HepG2 (cell line): ENCODE results near the gene FOSB. TPM values are rescaled to one million over a fixed set of nuclear protein-coding genes. Genes with fewer than 3 reads are reported as not detected.

Experiments
- CCAR2 ChIP-seq: fragments of 200-400 bp; formaldehyde crosslinking; optimal IDR thresholded peaks from 2 replicates; pipeline ENCODE3; 2018; ENCODE audit warnings: low read depth, mild to moderate bottlenecking, low read length, moderate library complexity
- HNRNPK ChIP-seq: fragments of 200-400 bp; formaldehyde crosslinking; IDR thresholded peaks from 2 replicates; pipeline ENCODE4 v1.6.1; 2018; ENCODE audit warnings: low read length, low read depth, moderate library complexity, mild to moderate bottlenecking; ENCODE audit not compliant: poor library complexity, severe bottlenecking
- NFKB2 ChIP-seq: sonication (generic); formaldehyde crosslinking; IDR thresholded peaks from 2 replicates; pipeline ENCODE4 v1.4.0; 2020; ENCODE audit warnings: missing genetic modification reagents, borderline replicate concordance
- RFX1 ChIP-seq: fragments of 450-650 bp; IDR thresholded peaks from 2 replicates; pipeline ENCODE4 v1.6.1; 2017
- SOX6 ChIP-seq, 2 experiments: fragments of 450-650 bp in 1 of 2; sonication (generic) in 1 of 2; formaldehyde crosslinking in 1 of 2; IDR thresholded peaks; 2 replicates each; pipeline versions ENCODE4 v1.4.0 to v1.6.1; 2017 to 2020; ENCODE audit warnings: antibody characterized with exemption in 1 of 2, mild to moderate bottlenecking in 1 of 2, missing genetic modification reagents in 1 of 2
- SUZ12 ChIP-seq: fragments of 150-350 bp; IDR thresholded peaks from 2 replicates; pipeline ENCODE4 v1.6.1; 2014; ENCODE audit warnings: low read depth, low read length
- ZFY ChIP-seq: sonication (generic); formaldehyde crosslinking; IDR thresholded peaks from 2 replicates; pipeline ENCODE4 v1.4.0; 2020; ENCODE audit warnings: missing genetic modification reagents
- ZMYM3 ChIP-seq: sonication (generic); formaldehyde crosslinking; IDR thresholded peaks from 2 replicates; pipeline ENCODE4 v1.5.1; 2020; ENCODE audit warnings: mild to moderate bottlenecking, missing genetic modification reagents
- ZNF3 ChIP-seq: IDR thresholded peaks from 2 replicates; pipeline ENCODE4 v1.7.0; 2017; ENCODE audit warnings: inconsistent platforms
- ZNF879 ChIP-seq: sonication (generic); formaldehyde crosslinking; IDR thresholded peaks from 2 replicates; pipeline ENCODE4 v1.8.1; 2023; ENCODE audit warnings: missing genetic modification reagents
- polyA plus RNA-seq, 8 experiments: library from polyadenylated mRNA; depleted of rRNA in 3 of 8; stranded (reverse) in 7 of 8; unstranded in 1 of 8; fragments of >200 nt; fragmentation: Illumina TruSeq in 4 of 8; extraction: Trizol in 4 of 8; gene quantifications; 2 replicates each; pipeline versions ENCODE4 v1.2.1 to v1.2.3, GENCODE V29; 2011 to 2016; ENCODE audit warnings: low read depth in 4 of 8, missing spikeins in 1 of 8, mixed read lengths in 1 of 8; ENCODE audit not compliant: insufficient read depth in 1 of 8
- total RNA-seq, 5 experiments: library from RNA; depleted of rRNA; stranded (reverse); fragments of >200 nt; fragmentation: Illumina TruSeq; extraction: Trizol; gene quantifications; 2 replicates each; pipeline ENCODE4 v1.2.3, GENCODE V29; 2016; ENCODE audit warnings: low read depth in 1 of 5
- TF ChIP-seq, protein P1 (sequence below): sonication (generic); formaldehyde crosslinking; IDR thresholded peaks from 2 replicates; pipeline ENCODE4 v1.8.0; 2022; ENCODE audit warnings: missing genetic modification reagents, mild to moderate bottlenecking, moderate library complexity, borderline replicate concordance
- TF ChIP-seq, protein P2 (sequence below): IDR thresholded peaks from 2 replicates; pipeline ENCODE4 v1.6.1; 2018; ENCODE audit warnings: missing genetic modification reagents
- TF ChIP-seq, protein P3 (sequence below): sonication (generic); formaldehyde crosslinking; IDR thresholded peaks from 2 replicates; pipeline ENCODE4 v1.4.0; 2020; ENCODE audit warnings: missing genetic modification reagents
- TF ChIP-seq, protein P4 (sequence below): sonication (generic); formaldehyde crosslinking; IDR thresholded peaks from 2 replicates; pipeline ENCODE4 v1.5.0; 2020; ENCODE audit warnings: mild to moderate bottlenecking, missing genetic modification reagents
- TF ChIP-seq, protein P5 (sequence below): sonication (generic); formaldehyde crosslinking; IDR thresholded peaks from 2 replicates; pipeline ENCODE4 v1.4.0; 2020; ENCODE audit warnings: missing genetic modification reagents, borderline replicate concordance

Gene FOSB
- total and polyA plus RNA-seq, 2 of the 13 experiments (the other 11 are each of a cell fraction or from before 2014, with no cell fraction given), result 2.8 to 6.0 TPM

DNA sequence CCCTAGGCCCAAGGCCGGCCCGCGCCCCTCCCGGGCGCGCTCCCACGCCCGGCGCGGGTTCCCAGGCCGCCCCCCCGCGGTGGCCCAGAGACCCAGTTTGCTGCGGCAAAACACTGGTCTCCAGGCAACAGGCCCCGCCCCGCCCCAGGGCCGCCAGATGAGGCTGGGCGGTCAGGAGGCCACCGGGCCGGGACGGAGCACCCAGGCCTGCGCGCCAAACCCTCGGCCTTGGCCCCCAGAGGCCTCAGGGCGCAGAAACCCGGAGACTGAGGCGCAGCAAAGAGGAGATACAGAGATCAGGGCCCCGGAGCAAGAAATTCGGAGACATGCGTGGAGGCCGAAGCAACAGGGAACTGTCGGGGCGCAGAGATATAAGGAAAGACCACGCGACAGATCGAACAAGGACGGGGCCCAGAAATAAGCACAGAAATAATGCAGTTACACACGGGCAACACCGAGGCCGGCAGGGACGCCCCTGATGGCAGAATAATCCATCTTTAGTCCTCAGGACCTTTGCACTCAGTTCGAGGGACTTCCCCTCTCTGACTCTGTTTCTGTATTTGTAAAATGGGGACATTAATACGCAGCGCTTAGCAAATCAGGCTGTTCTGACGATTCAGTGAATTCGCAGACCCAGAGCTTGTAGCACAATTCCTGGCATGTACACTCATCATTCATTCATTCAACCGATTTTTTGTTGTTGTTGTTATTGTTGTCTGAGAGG is 23.3 kb upstream of the FOSB start (continued):
- TF ChIP-seq, protein P1, sequence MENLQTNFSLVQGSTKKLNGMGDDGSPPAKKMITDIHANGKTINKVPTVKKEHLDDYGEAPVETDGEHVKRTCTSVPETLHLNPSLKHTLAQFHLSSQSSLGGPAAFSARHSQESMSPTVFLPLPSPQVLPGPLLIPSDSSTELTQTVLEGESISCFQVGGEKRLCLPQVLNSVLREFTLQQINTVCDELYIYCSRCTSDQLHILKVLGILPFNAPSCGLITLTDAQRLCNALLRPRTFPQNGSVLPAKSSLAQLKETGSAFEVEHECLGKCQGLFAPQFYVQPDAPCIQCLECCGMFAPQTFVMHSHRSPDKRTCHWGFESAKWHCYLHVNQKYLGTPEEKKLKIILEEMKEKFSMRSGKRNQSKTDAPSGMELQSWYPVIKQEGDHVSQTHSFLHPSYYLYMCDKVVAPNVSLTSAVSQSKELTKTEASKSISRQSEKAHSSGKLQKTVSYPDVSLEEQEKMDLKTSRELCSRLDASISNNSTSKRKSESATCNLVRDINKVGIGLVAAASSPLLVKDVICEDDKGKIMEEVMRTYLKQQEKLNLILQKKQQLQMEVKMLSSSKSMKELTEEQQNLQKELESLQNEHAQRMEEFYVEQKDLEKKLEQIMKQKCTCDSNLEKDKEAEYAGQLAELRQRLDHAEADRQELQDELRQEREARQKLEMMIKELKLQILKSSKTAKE (CRISPR knock-in tag), result peak; percentile 79; the same call in 1 of the 2 replicates
- TF ChIP-seq, protein P2, sequence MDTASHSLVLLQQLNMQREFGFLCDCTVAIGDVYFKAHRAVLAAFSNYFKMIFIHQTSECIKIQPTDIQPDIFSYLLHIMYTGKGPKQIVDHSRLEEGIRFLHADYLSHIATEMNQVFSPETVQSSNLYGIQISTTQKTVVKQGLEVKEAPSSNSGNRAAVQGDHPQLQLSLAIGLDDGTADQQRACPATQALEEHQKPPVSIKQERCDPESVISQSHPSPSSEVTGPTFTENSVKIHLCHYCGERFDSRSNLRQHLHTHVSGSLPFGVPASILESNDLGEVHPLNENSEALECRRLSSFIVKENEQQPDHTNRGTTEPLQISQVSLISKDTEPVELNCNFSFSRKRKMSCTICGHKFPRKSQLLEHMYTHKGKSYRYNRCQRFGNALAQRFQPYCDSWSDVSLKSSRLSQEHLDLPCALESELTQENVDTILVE (CRISPR knock-in tag), result no peak
- TF ChIP-seq, protein P3, sequence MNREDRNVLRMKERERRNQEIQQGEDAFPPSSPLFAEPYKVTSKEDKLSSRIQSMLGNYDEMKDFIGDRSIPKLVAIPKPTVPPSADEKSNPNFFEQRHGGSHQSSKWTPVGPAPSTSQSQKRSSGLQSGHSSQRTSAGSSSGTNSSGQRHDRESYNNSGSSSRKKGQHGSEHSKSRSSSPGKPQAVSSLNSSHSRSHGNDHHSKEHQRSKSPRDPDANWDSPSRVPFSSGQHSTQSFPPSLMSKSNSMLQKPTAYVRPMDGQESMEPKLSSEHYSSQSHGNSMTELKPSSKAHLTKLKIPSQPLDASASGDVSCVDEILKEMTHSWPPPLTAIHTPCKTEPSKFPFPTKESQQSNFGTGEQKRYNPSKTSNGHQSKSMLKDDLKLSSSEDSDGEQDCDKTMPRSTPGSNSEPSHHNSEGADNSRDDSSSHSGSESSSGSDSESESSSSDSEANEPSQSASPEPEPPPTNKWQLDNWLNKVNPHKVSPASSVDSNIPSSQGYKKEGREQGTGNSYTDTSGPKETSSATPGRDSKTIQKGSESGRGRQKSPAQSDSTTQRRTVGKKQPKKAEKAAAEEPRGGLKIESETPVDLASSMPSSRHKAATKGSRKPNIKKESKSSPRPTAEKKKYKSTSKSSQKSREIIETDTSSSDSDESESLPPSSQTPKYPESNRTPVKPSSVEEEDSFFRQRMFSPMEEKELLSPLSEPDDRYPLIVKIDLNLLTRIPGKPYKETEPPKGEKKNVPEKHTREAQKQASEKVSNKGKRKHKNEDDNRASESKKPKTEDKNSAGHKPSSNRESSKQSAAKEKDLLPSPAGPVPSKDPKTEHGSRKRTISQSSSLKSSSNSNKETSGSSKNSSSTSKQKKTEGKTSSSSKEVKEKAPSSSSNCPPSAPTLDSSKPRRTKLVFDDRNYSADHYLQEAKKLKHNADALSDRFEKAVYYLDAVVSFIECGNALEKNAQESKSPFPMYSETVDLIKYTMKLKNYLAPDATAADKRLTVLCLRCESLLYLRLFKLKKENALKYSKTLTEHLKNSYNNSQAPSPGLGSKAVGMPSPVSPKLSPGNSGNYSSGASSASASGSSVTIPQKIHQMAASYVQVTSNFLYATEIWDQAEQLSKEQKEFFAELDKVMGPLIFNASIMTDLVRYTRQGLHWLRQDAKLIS (CRISPR knock-in tag), result no peak
- TF ChIP-seq, protein P4, sequence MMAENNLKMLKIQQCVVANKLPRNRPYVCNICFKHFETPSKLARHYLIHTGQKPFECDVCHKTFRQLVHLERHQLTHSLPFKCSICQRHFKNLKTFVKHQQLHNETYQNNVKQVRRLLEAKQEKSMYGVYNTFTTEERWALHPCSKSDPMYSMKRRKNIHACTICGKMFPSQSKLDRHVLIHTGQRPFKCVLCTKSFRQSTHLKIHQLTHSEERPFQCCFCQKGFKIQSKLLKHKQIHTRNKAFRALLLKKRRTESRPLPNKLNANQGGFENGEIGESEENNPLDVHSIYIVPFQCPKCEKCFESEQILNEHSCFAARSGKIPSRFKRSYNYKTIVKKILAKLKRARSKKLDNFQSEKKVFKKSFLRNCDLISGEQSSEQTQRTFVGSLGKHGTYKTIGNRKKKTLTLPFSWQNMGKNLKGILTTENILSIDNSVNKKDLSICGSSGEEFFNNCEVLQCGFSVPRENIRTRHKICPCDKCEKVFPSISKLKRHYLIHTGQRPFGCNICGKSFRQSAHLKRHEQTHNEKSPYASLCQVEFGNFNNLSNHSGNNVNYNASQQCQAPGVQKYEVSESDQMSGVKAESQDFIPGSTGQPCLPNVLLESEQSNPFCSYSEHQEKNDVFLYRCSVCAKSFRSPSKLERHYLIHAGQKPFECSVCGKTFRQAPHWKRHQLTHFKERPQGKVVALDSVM, result peak; percentile 86
- TF ChIP-seq RFX1 (peak; percentile 84), HNRNPK (no peak), SOX6 (IDR thresholded peaks at IDR 0.05) (no peak), SOX6 (CRISPR knock-in tag; IDR thresholded peaks at IDR 0.05) (peak; percentile 84), SUZ12 (no peak), ZNF879 (CRISPR knock-in tag) (no peak), CCAR2 (no peak), NFKB2 (CRISPR knock-in tag) (peak; percentile 43; the same call in 1 of the 2 replicates), ZFY (CRISPR knock-in tag) (peak; percentile 80), ZNF3 (CRISPR knock-in tag) (no peak), ZMYM3 (CRISPR knock-in tag) (no peak)
- TF ChIP-seq, protein P5, sequence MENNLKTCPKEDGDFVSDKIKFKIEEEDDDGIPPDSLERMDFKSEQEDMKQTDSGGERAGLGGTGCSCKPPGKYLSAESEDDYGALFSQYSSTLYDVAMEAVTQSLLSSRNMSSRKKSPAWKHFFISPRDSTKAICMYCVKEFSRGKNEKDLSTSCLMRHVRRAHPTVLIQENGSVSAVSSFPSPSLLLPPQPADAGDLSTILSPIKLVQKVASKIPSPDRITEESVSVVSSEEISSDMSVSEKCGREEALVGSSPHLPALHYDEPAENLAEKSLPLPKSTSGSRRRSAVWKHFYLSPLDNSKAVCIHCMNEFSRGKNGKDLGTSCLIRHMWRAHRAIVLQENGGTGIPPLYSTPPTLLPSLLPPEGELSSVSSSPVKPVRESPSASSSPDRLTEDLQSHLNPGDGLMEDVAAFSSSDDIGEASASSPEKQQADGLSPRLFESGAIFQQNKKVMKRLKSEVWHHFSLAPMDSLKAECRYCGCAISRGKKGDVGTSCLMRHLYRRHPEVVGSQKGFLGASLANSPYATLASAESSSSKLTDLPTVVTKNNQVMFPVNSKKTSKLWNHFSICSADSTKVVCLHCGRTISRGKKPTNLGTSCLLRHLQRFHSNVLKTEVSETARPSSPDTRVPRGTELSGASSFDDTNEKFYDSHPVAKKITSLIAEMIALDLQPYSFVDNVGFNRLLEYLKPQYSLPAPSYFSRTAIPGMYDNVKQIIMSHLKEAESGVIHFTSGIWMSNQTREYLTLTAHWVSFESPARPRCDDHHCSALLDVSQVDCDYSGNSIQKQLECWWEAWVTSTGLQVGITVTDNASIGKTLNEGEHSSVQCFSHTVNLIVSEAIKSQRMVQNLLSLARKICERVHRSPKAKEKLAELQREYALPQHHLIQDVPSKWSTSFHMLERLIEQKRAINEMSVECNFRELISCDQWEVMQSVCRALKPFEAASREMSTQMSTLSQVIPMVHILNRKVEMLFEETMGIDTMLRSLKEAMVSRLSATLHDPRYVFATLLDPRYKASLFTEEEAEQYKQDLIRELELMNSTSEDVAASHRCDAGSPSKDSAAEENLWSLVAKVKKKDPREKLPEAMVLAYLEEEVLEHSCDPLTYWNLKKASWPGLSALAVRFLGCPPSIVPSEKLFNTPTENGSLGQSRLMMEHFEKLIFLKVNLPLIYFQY (CRISPR knock-in tag), result peak; percentile 97
